Measurements from ENCODE around the gene OBP2B.
"Not testable (repeated sequence)": the region's sequence is repeated elsewhere in the genome, so short reads cannot be mapped to it uniquely, and the experiment has no call there.

OBP2B gene

GRCh38 chr9:133238272-133238850 lies 29.3 kb upstream of the OBP2B start:
- no peak for DNase-seq

- DNase-seq = no peak
Observed at GRCh38 chr9:133237035-133237731, 28.1 kb upstream of the OBP2B start.

GRCh38 chr9:133236291-133237034 lies 27.4 kb upstream of the OBP2B start:
- DNase-seq = not testable (repeated sequence)

GRCh38 chr9:133235549-133236222 lies 26.6 kb upstream of the OBP2B start:
- no peak for DNase-seq

GRCh38 chr9:133234577-133235322 lies 25.7 kb upstream of the OBP2B start:
- DNase-seq = no peak

GRCh38 chr9:133233681-133234432 lies 24.8 kb upstream of the OBP2B start:
- DNase-seq = no peak

- DNase-seq = not testable (repeated sequence)
Observed at GRCh38 chr9:133231934-133232568, 23.0 kb upstream of the OBP2B start.

GRCh38 chr9:133230514-133230913 lies 21.5 kb upstream of the OBP2B start:
- not testable (repeated sequence) for DNase-seq

GRCh38 chr9:133230093-133230492 lies 21.0 kb upstream of the OBP2B start:
- no peak for DNase-seq

- DNase-seq = not testable (repeated sequence)
Observed at GRCh38 chr9:133228474-133229193, 19.6 kb upstream of the OBP2B start.

GRCh38 chr9:133227996-133228395 lies 18.9 kb upstream of the OBP2B start:
- DNase-seq = not testable (repeated sequence)

GRCh38 chr9:133227242-133227860 lies 18.3 kb upstream of the OBP2B start:
- DNase-seq = no peak

GRCh38 chr9:133226219-133227171 lies 17.4 kb upstream of the OBP2B start:
- DNase-seq = no peak

GRCh38 chr9:133225171-133226011 lies 16.3 kb upstream of the OBP2B start:
- no peak for DNase-seq

- DNase-seq = no peak
Observed at GRCh38 chr9:133224762-133225161, 15.7 kb upstream of the OBP2B start.

GRCh38 chr9:133223159-133223756 lies 14.2 kb upstream of the OBP2B start:
- not testable (repeated sequence) for DNase-seq

- not testable (repeated sequence) for DNase-seq
Observed at GRCh38 chr9:133221994-133222393, 12.9 kb upstream of the OBP2B start.

Measured in NCI-H510A (cell line).